NAMALWA (cell line): Measurements from ENCODE around the gene SMAD3.

Experiments used
- DNase-seq: peaks from one replicate; pipeline ENCODE4 v3.0.0-alpha.2; 2015; ENCODE audit warnings: low spot score

Gene SMAD3

GRCh38 chr15:67080900-67081431 lies 15.6 kb downstream of the SMAD3 start:
- DNase-seq = peak; percentile 99

- peak; percentile 78 for DNase-seq
Observed at GRCh38 chr15:67082007-67082536, 16.7 kb downstream of the SMAD3 start.

GRCh38 chr15:67083135-67083762 lies 17.8 kb downstream of the SMAD3 start:
- peak; percentile 63 for DNase-seq

GRCh38 chr15:67084561-67084960 lies 19.2 kb downstream of the SMAD3 start:
- no peak for DNase-seq

- peak; percentile 43 for DNase-seq
Observed at GRCh38 chr15:67085237-67085817, 19.9 kb downstream of the SMAD3 start.

GRCh38 chr15:67085818-67086636 lies 20.6 kb downstream of the SMAD3 start:
- DNase-seq = peak; percentile 76

GRCh38 chr15:67086637-67086914 lies 21.2 kb downstream of the SMAD3 start:
- DNase-seq = no peak

- DNase-seq = no peak
Observed at GRCh38 chr15:67087507-67088172, 22.2 kb downstream of the SMAD3 start.

- DNase-seq = no peak
Observed at GRCh38 chr15:67089217-67090193, 24.1 kb downstream of the SMAD3 start.

GRCh38 chr15:67090297-67091070 lies 25.1 kb downstream of the SMAD3 start:
- DNase-seq = no peak

GRCh38 chr15:67091071-67091979 lies 25.9 kb downstream of the SMAD3 start:
- no peak for DNase-seq

- DNase-seq = no peak
Observed at GRCh38 chr15:67091980-67092677, 26.7 kb downstream of the SMAD3 start.

GRCh38 chr15:67092752-67093503 lies 27.5 kb downstream of the SMAD3 start:
- DNase-seq = no peak

GRCh38 chr15:67093504-67093862 lies 28.1 kb downstream of the SMAD3 start:
- peak; percentile 85 for DNase-seq

GRCh38 chr15:67094001-67094826 lies 28.8 kb downstream of the SMAD3 start:
- no peak for DNase-seq

GRCh38 chr15:67095912-67096311 lies 30.5 kb downstream of the SMAD3 start:
- no peak for DNase-seq
